DND-41 (cell line): ENCODE results near the gene USP46.

Source experiments
- CTCF ChIP-seq: IDR thresholded peaks from 2 replicates; pipeline ENCODE4 v1.5.1; 2012; ENCODE audit warnings: borderline replicate concordance, low read length, moderate library complexity, mild to moderate bottlenecking; ENCODE audit not compliant: poor library complexity, severe bottlenecking; ENCODE audit errors: extremely low read depth
- EZH2 ChIP-seq: IDR thresholded peaks from 3 replicates; pipeline ENCODE4 v1.6.1; 2012; ENCODE audit warnings: borderline replicate concordance, low read depth, mild to moderate bottlenecking, moderate library complexity, low read length, inconsistent platforms; ENCODE audit not compliant: severe bottlenecking

DNA sequence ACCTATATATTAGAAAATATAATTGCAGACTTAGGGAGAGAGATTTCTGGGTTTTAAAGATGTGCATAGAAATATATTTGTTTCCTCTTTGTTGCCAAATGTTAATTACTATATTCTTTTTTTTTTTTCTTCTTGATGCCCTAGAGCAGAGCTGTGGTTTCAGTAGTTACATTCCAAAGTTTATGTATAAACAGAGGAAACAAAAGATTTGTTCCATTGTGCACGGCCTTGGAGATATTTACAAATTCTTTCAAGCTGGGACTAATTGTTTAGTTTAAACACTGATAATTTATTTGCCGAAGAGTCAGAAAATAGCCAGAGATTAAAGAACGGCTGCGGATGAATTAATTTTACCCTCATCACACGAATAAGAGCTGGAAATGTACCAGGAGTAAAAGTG lies 85.1 kb downstream of the USP46 start:
- TF ChIP-seq CTCF (no peak), EZH2 (no peak)
